GM18520 (cell line): ENCODE results near the gene GAGE1.
"Not testable (repeated sequence)": the region's sequence is repeated elsewhere in the genome, so short reads cannot be mapped to it uniquely, and the experiment has no call there.

Source experiments
- ATAC-seq: cut with Tn5 transposase; IDR thresholded peaks from one replicate; pipeline ENCODE4 v1.9.1; 2021; ENCODE audit not compliant: unreplicated experiment

GAGE1 gene

GRCh38 chrX:49598720-49599119 is at the start of gene GAGE1:
GAGE1 (plus strand) TSS chrX:49599020; CDS start chrX:49600175, 1,155 bp downstream.
- not testable (repeated sequence) for ATAC-seq

GRCh38 chrX:49550989-49551388 is 47.8 kb upstream of the GAGE1 start, which contains the start of gene GAGE12E:
GAGE12E (plus strand) TSS chrX:49551289; CDS start chrX:49552444, 1,155 bp downstream.
- ATAC-seq: not testable (repeated sequence)

GRCh38 chrX:49560542-49560941 is 38.3 kb upstream of the GAGE1 start, which contains the start of gene GAGE12F:
GAGE12F (plus strand) TSS chrX:49560842; CDS start chrX:49561997, 1,155 bp downstream.
- not testable (repeated sequence) for ATAC-seq

GRCh38 chrX:49568728-49569127 is 30.1 kb upstream of the GAGE1 start:
- not testable (repeated sequence) for ATAC-seq

DNA sequence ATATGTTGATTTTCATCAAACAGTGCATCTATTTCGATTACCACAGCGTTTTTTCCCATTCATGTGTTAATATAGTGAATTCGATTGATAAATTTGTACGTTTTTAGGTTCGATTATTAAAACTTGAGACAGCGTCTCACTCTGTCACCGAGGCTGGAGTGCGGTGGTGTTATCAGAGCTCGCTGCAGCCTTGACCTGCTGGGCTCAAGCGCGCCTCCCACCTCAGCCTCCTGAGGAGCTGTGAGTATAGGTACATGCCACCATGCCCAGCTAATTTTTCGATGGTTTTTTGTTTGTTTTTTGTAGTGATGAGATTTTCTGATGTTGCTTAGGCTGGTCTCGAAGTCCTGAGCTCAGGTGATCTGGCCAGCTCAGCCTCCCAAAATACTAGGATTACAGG is 29.7 kb upstream of the GAGE1 start:
- not testable (repeated sequence) for ATAC-seq

DNA sequence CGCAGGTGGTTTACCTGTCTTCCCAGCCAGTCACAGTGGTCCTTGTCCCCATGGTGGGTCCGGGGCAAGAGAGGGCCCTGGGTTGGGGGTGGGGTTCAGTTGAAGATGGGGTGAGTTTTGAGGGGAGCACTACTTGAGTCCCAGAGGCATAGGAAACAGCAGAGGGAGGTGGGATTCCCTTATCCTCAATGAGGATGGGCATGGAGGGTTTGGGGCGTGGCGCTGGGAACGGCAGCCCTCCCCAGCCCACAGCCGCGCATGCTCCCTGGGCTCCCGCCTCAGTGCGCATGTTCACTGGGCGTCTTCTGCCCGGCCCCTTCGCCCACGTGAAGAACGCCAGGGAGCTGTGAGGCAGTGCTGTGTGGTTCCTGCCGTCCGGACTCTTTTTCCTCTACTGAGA is 28.7 kb upstream of the GAGE1 start, which contains the start of gene GAGE12G:
Gene GAGE12G, plus strand, starts transcription at position 301 of the 400 bp plus-strand sequence. CDS start 1,155 bp downstream, outside the sequence.
- not testable (repeated sequence) for ATAC-seq

DNA sequence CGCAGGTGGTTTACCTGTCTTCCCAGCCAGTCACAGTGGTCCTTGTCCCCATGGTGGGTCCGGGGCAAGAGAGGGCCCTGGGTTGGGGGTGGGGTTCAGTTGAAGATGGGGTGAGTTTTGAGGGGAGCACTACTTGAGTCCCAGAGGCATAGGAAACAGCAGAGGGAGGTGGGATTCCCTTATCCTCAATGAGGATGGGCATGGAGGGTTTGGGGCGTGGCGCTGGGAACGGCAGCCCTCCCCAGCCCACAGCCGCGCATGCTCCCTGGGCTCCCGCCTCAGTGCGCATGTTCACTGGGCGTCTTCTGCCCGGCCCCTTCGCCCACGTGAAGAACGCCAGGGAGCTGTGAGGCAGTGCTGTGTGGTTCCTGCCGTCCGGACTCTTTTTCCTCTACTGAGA is 19.2 kb upstream of the GAGE1 start, which contains the start of gene GAGE12H:
Gene GAGE12H, plus strand, starts transcription at position 301 of the 400 bp plus-strand sequence. CDS start 1,155 bp downstream, outside the sequence.
- ATAC-seq: not testable (repeated sequence)

GRCh38 chrX:49589196-49589595 is 9.6 kb upstream of the GAGE1 start, which contains the start of gene GAGE2A:
GAGE2A (plus strand) TSS chrX:49589496; CDS start chrX:49590651, 1,155 bp downstream.
- not testable (repeated sequence) for ATAC-seq

GRCh38 chrX:49589769-49590478 is 8.9 kb upstream of the GAGE1 start:
- ATAC-seq: not testable (repeated sequence)

GRCh38 chrX:49590488-49590887 is 8.3 kb upstream of the GAGE1 start:
- ATAC-seq: not testable (repeated sequence)

DNA sequence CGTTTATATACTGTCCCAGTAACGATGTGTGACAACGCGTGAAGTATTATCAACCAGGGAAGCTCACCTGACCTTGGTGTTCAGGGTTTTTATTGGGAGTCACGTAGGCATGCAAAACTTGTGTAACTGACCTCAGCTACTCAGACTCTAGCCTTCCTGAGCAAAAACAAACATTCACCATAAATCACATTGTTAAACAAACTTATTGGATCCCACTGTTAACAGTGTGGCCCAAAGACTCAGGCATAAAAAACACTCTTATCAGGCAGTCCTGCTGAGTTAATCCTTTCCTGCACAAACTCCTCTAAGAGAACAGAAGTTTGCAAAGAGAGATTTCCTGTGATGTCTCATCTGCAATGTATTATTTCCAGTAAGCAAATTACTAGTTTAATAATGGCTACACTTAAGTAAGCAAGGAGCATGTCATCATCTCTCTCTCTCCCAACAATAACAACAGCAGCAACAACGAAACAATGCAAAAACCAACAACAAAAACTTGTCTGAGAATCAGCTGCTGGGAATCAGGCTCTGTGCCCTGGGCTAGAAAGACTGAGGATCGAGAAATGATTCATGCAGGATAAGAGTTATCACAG is 12.0 kb downstream of the GAGE1 start:
- ATAC-seq: no peak

DNA sequence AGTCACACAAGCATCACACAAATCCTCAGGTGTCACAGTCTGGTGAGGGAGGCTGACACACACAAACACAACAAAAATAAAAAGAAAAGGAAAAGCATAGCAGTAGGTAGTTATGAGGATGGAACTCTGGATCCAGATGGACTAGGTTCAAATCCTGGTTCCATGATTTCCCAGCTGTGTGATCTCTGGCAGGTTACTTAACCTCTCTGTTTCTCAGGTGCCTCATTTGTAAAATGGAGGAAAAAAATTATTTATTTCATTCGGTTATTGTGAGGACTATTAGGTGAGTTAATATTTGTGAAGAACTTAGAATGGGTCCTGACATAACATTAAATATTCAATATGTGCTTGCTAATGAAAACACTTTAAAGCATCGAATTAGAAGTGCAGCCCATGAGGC is 19.8 kb downstream of the GAGE1 start:
- no peak for ATAC-seq

GRCh38 chrX:49627086-49627777 is 28.4 kb downstream of the GAGE1 start:
- no peak for ATAC-seq

GRCh38 chrX:49644991-49645637 is 46.3 kb downstream of the GAGE1 start:
- ATAC-seq: no peak

- no peak for ATAC-seq
These were observed 57.7 kb downstream of the GAGE1 start for GRCh38 chrX:49656533-49656932.
